COLO829 (cell line): ENCODE data around the gene ZNF575.
A peak's percentile ranks its signal among the peaks of the same experiment; 100 is the strongest.

Experiments used
- DNase-seq: peaks from one replicate; pipeline ENCODE4 v3.0.0; 2012; ENCODE audit warnings: low spot score

The ZNF575 gene, protein sequence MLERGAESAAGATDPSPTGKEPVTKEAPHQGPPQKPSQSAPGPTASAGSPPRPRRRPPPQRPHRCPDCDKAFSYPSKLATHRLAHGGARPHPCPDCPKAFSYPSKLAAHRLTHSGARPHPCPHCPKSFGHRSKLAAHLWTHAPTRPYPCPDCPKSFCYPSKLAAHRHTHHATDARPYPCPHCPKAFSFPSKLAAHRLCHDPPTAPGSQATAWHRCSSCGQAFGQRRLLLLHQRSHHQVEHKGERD

GRCh38 chr19:43532962-43533545, at the start of gene ZNF575:
TSS of gene ZNF575 (plus strand) at chr19:43533188. CDS start at chr19:43534423, 1,235 bp downstream.
- DNase-seq: peak; percentile 95

DNA sequence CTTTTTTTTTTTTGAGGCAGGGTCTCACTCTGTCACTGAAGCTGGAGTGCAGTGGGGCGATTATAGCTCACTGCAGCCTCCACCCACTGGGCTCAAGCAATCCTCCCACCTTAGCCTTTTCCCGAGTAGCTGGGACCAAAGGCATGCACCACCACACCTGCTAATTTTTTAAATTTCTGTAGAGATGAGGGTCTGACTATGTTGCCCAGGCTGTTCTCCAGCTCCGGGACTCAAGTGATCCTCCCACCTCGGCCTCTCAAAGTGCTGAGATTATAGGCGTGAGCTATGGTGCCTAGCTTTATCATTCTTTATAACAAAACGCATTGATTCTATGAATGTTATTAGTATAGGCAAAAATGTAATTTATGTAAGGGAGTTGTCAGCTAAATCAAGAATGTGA, 49.7 kb upstream of the ZNF575 start:
- DNase-seq: no peak

DNA sequence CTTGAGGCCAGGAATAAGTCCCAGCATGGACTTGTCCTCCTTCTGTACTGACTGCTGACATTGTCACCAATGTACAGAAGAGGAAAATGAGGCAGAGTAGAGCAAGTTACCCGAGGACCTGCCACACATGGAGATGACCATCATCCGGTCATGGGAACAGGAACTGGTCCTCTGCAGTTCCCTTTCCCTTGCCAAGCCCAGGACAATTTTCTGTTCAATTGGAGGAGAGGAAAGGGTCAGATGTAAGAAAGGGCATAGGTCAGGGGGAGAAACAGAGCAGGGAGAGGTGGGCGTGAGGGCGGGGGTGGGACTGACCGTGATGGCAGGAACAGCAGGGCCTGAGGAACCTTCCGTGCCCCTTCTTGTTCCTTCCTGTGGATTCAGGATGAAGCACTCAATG, 47.0 kb upstream of the ZNF575 start:
- no peak for DNase-seq

- no peak for DNase-seq
Measured at GRCh38 chr19:43486412-43486811, 46.6 kb upstream of the ZNF575 start.

- DNase-seq: no peak
Measured at GRCh38 chr19:43488179-43488578, 44.8 kb upstream of the ZNF575 start.

DNA sequence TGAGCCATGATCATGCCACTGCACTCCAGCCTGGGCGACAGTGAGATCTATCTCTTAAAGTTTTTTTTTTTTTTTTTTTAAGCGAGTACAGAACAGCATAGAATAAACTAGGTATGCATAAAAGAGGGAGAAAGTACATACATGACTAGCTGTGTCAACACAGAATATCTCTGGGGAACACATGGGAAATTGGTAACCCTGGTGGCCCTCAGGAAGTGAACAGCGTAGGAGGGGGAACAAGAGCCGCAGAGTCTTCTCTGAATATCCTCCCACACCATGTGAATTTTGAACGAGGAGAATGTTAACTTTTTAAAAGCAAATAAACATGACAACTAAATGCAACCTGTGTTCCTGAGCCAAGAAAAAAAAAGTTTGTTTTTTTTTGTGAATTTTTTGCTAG, 43.7 kb upstream of the ZNF575 start:
- DNase-seq: no peak

DNA sequence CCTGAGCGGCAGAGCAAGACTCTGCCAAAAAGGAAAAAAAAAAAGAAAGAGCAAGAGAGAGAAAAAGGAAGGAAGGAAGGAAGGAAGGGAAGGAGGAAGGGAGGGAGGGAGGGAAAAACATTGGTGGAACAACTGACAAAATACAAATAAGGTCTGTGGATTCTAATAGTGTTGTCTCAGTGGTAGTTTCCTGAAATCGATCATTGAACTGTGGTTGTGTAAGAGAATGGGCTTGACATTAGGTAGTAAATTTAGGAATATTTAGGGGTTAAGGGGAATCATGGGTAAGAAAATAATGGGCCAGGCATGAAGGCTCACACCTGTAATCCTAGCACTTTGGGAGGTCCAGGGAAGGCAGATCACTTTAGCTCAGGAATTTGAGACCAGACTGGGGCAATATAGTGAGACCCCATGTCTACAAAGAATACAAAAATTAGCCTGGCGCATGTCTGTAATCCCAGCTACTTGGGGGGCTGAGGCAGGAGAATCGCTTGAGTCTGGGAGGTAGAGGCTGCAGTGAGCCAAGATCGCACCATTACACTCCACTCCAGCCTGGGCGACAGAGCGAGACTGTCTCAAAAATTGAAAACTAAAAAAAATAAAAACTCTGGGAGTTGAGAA, 42.9 kb upstream of the ZNF575 start:
- no peak for DNase-seq

GRCh38 chr19:43490759-43491158, 42.2 kb upstream of the ZNF575 start:
- DNase-seq: no peak

DNA sequence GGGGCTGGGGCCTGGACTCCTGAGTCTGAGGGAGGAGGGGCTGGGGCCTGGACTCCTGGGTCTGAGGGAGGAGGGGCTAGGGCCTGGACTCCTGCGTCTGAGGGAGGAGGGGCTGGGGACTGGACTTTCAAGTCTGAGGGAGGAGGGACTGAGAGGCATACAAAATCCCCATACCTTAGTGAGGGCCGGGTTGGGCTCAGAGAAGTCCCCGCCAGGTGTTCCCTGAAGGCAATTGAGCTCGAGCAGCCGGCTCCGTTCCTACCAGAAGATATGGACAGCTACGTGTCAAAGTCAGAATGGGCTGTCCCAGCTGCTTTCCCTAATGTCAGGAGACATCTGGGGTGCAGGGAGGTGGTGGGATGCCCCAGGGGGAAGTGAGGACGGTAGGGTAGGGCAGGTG, 37.9 kb upstream of the ZNF575 start:
- DNase-seq: no peak

DNA sequence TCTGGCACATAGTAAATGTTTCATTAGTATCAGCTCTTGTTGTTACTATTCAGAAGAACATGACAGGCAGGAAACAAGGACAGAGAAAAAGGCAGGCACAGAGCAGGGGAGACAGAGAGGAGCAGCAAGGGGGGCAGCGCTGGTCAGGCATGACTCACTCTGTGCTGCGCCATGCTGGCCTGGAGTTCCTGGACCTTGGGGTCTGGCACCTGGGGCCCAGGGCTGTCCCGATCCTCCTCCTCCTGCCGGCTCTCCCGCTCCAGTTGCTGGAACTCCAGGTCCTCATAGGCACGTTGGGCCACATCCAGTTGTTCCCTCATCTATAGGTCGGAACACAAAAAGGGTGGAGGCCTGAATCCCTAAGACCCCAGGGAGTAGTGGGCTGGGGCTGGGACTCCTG, 36.0 kb upstream of the ZNF575 start:
- DNase-seq: no peak

GRCh38 chr19:43498233-43498842, 34.6 kb upstream of the ZNF575 start:
- DNase-seq: no peak

DNA sequence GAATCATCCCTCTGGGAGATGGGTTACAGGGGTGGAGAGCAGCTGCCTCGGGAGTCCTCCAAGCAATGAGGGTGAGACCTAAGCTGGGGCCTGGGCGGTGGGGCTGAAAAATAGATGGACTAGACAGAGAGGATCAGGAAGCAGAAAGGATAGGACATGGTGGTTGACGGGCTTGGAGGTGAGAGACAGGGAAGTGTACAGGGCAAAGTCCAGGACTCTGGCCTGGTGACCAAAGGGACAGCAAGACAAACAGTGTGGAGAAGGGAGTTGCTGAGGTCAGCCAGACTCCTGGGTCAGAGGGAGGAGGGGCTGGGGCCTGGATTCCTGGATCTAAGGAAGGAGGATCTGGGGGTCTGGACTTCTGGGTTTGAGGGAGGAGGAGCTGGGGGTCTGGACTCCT, 33.9 kb upstream of the ZNF575 start:
- DNase-seq: no peak

DNA sequence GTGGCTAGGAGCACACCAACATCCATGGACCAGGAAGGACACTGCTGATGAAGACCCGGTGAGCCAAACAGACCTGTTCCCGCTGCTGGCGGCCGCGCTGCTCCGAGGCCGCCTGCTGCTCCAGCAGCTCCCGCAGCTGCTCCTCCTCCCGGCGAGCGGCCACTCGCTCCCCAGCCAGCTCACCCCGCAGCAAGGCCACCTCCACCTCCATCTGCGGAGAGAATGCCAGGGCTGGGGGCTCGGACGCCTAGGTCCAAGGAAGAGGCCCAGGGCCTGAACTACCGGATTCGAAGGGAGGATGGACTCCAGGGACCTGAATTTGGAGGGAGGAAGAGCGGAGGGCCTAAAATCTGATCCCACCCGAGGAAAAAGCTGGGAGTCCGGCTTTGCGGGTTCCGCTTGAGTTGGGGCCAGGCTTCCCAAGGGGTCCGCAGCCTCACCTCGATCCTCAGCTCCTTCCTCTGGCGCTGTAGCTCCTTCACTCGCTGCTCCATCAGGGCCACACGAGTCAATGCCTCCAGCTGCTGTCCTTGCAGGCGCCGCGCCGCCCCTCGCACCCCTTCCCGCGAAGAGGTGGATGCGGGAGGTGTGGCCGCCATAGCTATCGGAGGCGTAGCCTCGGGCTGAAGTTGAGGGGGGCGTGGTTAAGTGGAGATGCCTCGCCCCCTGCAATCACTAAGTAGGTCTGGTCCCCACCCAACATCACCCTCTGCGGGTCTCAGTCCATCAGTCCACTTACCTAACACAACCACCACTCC, 31.1 kb upstream of the ZNF575 start:
- no peak for DNase-seq

- DNase-seq: no peak
Measured at GRCh38 chr19:43502419-43502976, 30.5 kb upstream of the ZNF575 start.

GRCh38 chr19:43503501-43504425, 29.2 kb upstream of the ZNF575 start:
- DNase-seq: peak; percentile 92

DNA sequence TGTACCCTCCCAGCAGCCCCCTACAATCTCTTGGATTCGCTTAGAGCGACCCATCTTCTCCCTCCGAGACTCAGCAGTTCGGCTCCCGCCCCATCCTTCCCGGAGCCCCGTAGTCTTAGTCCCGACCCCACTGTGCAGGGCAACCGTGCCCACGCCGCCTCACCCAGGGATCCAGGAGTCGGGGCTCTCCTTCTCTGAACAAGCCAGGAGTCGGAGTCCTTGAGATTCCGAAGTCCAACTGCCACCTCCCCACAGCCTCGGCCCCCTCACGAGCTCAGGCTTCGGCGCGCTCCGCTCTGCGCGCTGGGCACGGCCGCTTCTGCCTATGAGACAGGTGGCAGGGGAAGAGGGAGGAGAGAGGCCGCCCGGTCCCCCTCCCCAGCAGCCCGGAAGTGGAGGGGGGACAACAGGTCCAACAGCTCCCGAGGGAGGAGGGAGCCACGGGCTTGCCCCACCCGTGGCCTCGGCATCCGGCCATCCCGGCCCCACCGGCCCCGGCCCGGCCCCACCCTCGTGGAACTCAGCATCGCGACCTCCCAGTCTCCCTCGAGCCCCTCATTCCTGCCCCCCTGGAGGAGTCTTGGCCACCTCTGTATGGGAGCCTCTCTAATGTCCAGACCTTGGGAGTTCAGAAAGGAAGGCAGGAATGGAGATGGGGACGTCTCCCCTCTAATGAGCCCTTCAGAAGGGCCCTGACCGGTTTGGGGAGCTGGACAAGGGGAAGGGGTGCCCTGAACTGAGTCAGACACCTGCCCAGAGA, 28.4 kb upstream of the ZNF575 start, which contains the start of gene PHLDB3:
TSS of gene PHLDB3 (minus strand) at position 321 of the 760 bp plus-strand sequence. CDS start 628 bp downstream, outside the sequence.
- DNase-seq: no peak

GRCh38 chr19:43505186-43505456, 27.9 kb upstream of the ZNF575 start:
- no peak for DNase-seq

GRCh38 chr19:43505941-43506340, 27.0 kb upstream of the ZNF575 start:
- DNase-seq: no peak

GRCh38 chr19:43506629-43507028, 26.4 kb upstream of the ZNF575 start:
- no peak for DNase-seq

- DNase-seq: no peak
Measured at GRCh38 chr19:43507880-43508279, 25.1 kb upstream of the ZNF575 start.
